Smooth muscle cell (in vitro differentiated cells): ENCODE measurements around the gene SLC25A30. TPM values are rescaled to one million over a fixed set of nuclear protein-coding genes. Genes with fewer than 3 reads are reported as not detected.

ENCODE experiments used
- DNase-seq: peaks from one replicate; lab custom pipeline; 2025; ENCODE audit not compliant: unreplicated experiment; lab: John Stamatoyannopoulos, UW
- H2AFZ ChIP-seq: fragments of 200-600 bp; sonication (generic); 2 replicates; pipeline ENCODE4 v1.6.0; 2016; ENCODE audit warnings: antibody characterized with exemption, low read depth, mild to moderate bottlenecking
- H3F3A ChIP-seq: fragments of 200-600 bp; sonication (generic); 2 replicates; pipeline ENCODE4 v1.6.0; 2017; ENCODE audit warnings: antibody characterized with exemption, low read depth
- H3K27ac ChIP-seq: fragments of 200-600 bp; sonication (generic); 2 replicates; pipeline ENCODE4 v1.5.1; 2016; ENCODE audit warnings: low read depth, mild to moderate bottlenecking
- H3K27me3 ChIP-seq: fragments of 200-600 bp; sonication (generic); 2 replicates; pipeline ENCODE4 v1.6.1; 2016; ENCODE audit warnings: low read depth, mild to moderate bottlenecking
- H3K36me3 ChIP-seq: fragments of 200-600 bp; sonication (generic); 2 replicates; pipeline ENCODE4 v1.5.1; 2016; ENCODE audit warnings: low read depth
- H3K4me1 ChIP-seq: fragments of 200-600 bp; sonication (generic); 2 replicates; pipeline ENCODE4 v1.5.1; 2016; ENCODE audit warnings: low read depth
- H3K4me2 ChIP-seq: fragments of 200-600 bp; sonication (generic); 2 replicates; pipeline ENCODE4 v1.6.0; 2016; ENCODE audit warnings: mild to moderate bottlenecking
- H3K4me3 ChIP-seq: fragments of 200-600 bp; sonication (generic); 2 replicates; pipeline ENCODE4 v1.5.1; 2016; ENCODE audit warnings: mild to moderate bottlenecking
- H3K79me2 ChIP-seq: fragments of 200-600 bp; sonication (generic); 2 replicates; pipeline ENCODE4 v1.6.0; 2016; ENCODE audit warnings: low read depth, mild to moderate bottlenecking
- H3K9ac ChIP-seq: fragments of 200-600 bp; sonication (generic); 2 replicates; pipeline ENCODE4 v1.6.0; 2016; ENCODE audit warnings: low read depth
- H3K9me3 ChIP-seq: fragments of 200-600 bp; sonication (generic); replicated peaks from 2 replicates; pipeline ENCODE4 v1.5.1; 2016; ENCODE audit warnings: low read depth
- H4K20me1 ChIP-seq: fragments of 200-600 bp; sonication (generic); 2 replicates; pipeline ENCODE4 v1.6.0; 2016; ENCODE audit warnings: low read depth
- WGBS: methylation state at CpG from one replicate; pipeline ENCODE4 v1.1.7; 2016; ENCODE audit warnings: low lambda C conversion rate; 5-methylcytosine and 5-hydroxymethylcytosine counted together
- polyA plus RNA-seq: library from polyadenylated mRNA; unstranded; fragments of >200 nt; fragmentation: Nextera tagmentation; extraction: Ambion mirVana; gene quantifications from 2 replicates; pipeline ENCODE4 v1.2.1, GENCODE V29; 2016
- total RNA-seq: library from RNA; depleted of rRNA; stranded (reverse); fragments of >200 nt; gene quantifications from 2 replicates; pipeline ENCODE4 v1.2.3, GENCODE V29; 2014
- TF ChIP-seq, protein P1 (sequence below): fragments of 200-600 bp; sonication (generic); IDR thresholded peaks from 2 replicates; pipeline ENCODE4 v1.5.1; 2017; ENCODE audit warnings: borderline replicate concordance, mild to moderate bottlenecking, antibody characterized with exemption; ENCODE audit not compliant: insufficient read depth, poor library complexity, severe bottlenecking

SLC25A30 gene
- total and polyA plus RNA-seq, 2 experiments from 2014 or later = 1.3 to 6.8 TPM

DNA sequence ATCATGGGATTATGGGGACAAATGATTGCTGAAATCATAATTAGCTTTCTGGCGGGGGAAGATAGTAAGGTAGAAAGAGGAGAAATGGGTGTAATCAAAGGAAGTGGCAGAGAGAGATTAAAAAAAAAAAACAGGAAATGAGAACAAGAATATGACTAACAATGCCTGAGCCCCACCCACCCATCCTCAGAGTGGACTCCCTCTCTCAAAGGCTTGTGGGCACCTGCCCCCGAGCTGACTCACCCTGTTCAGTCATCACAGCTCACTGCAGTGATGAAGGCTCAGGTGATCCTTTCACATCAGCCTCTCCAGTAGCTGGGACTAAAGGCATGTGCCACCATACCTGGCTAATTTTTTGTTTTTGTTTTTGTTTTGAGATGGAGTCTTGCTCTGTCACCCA lies 50.8 kb downstream of the SLC25A30 start:
- no peak overlapping the region for H3K4me2 ChIP-seq
- peak overlapping the region; percentile 74 for H3K9ac ChIP-seq
- no peaks in the 10 kb centered on the region for H3K27me3 ChIP-seq
- TF ChIP-seq, protein P1, sequence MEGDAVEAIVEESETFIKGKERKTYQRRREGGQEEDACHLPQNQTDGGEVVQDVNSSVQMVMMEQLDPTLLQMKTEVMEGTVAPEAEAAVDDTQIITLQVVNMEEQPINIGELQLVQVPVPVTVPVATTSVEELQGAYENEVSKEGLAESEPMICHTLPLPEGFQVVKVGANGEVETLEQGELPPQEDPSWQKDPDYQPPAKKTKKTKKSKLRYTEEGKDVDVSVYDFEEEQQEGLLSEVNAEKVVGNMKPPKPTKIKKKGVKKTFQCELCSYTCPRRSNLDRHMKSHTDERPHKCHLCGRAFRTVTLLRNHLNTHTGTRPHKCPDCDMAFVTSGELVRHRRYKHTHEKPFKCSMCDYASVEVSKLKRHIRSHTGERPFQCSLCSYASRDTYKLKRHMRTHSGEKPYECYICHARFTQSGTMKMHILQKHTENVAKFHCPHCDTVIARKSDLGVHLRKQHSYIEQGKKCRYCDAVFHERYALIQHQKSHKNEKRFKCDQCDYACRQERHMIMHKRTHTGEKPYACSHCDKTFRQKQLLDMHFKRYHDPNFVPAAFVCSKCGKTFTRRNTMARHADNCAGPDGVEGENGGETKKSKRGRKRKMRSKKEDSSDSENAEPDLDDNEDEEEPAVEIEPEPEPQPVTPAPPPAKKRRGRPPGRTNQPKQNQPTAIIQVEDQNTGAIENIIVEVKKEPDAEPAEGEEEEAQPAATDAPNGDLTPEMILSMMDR = no peak
- no peak overlapping the region for H3K4me3 ChIP-seq
- peaks cover 12% of the 10 kb centered on the region for H4K20me1 ChIP-seq
- no peaks in the 10 kb centered on the region for H3K9me3 ChIP-seq
- peaks cover 5% of the 10 kb centered on the region for H3F3A ChIP-seq
- H3K79me2 ChIP-seq = no peaks in the 10 kb centered on the region
- no peaks in the 10 kb centered on the region for H3K4me1 ChIP-seq
- peak overlapping the region; percentile 90 for H3K27ac ChIP-seq
- H3K36me3 ChIP-seq = no peaks in the 10 kb centered on the region
- no peak overlapping the region for H2AFZ ChIP-seq
- DNase-seq = no peak
- WGBS = 78% methylated on average over 2 of the region's 2 CpGs

DNA sequence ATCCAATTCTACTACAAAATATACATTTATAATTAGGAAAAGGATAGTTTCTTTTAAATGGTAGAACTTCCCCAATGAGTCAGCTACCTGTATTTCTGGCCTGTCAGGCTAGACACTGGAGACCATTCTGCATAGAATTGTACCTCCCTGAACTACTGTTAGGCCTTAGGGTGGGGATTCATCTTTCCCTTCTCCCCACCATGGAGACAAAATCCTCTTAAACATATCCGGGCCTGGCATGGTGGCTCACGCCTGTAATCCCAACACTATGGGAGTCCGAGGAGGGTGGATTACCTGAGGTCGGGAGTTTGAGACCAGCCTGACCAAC lies 52.7 kb downstream of the SLC25A30 start:
- Histone ChIP-seq H2AFZ (no peak overlapping the region), H3K9me3 (no peaks in the 10 kb centered on the region), H3K4me3 (no peak overlapping the region), H3K36me3 (no peaks in the 10 kb centered on the region), H3K4me2 (no peak overlapping the region), H3K79me2 (no peaks in the 10 kb centered on the region), H3K27me3 (no peaks in the 10 kb centered on the region), H3K27ac (peak overlapping the region; percentile 94), H3F3A (peaks cover 5% of the 10 kb centered on the region), H4K20me1 (no peaks in the 10 kb centered on the region), H3K4me1 (no peaks in the 10 kb centered on the region), H3K9ac (peak overlapping the region; percentile 36)
- DNase-seq = no peak
- 94% methylated on average over 4 of the region's 4 CpGs for WGBS
- TF ChIP-seq, protein P1 = no peak

DNA sequence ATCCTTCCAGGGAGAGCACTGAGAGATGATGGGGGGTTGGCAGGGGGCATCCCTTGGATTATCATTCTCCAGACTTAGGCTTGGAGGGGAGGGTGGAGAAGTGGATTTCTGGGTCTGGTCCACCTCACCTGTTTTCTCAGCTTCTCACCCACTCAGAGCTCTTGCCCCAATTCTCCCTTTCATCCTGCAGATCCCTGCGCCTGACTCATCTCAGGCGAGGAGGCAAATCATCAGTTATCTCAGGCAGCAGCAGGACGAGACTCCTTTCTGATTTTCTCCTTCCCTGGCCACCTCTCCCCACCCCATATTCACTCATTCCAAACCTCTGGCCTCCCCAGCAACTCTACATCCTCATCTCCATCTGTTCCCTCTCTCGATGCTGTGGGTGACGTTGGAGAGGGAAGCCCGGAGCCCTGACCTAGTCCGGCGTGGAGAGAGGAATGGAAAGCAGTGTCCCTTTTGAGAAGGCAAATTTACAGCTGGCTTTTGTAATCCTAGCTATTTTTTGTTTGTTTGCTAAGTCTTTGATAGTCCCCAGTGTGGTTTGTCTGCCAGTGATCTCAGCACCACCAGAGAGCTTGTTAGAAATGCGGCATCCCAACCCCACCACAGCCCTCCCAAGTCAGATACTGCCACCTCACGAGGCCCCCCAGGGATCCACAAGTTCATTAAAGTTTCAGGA lies 53.2 kb downstream of the SLC25A30 start:
- Histone ChIP-seq H2AFZ (no peak overlapping the region), H3K4me2 (peak overlapping the region; percentile 69), H3K27ac (peak overlapping the region; percentile 94), H3F3A (peaks cover 5% of the 10 kb centered on the region), H3K9ac (peak overlapping the region; percentile 36), H3K4me3 (no peak overlapping the region), H4K20me1 (no peaks in the 10 kb centered on the region), H3K36me3 (no peaks in the 10 kb centered on the region), H3K9me3 (no peaks in the 10 kb centered on the region), H3K79me2 (no peaks in the 10 kb centered on the region), H3K27me3 (no peaks in the 10 kb centered on the region), H3K4me1 (no peaks in the 10 kb centered on the region)
- 64% methylated on average over 10 of the region's 10 CpGs for WGBS
- DNase-seq = no peak
- TF ChIP-seq, protein P1 = no peak

DNA sequence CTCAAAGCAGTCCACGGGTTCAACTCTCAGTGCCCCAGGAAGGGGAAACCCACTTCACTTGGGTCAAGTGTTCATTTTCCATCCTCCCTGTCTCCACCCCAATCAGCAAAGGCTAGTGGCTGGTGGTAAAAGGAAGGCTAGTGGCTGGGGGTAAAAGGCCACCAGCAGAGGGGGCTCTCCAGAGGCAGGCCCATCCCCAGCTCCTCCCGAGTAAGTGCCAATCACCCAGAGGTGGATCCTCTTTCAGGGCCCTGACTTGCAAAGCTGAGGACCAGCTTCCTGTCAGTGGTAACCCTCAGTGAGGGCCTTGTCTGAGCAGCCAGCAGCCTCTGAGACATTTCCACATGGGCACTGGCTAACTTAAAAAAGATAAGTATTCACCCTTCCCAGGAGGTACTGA lies 55.2 kb downstream of the SLC25A30 start:
- WGBS = 90% methylated on average over 2 of the region's 2 CpGs
- H3F3A ChIP-seq = peaks cover 4% of the 10 kb centered on the region
- peaks cover 3% of the 10 kb centered on the region for H3K36me3 ChIP-seq
- no peaks in the 10 kb centered on the region for H3K27me3 ChIP-seq
- H4K20me1 ChIP-seq = no peaks in the 10 kb centered on the region
- no peaks in the 10 kb centered on the region for H3K4me1 ChIP-seq
- H2AFZ ChIP-seq = no peak overlapping the region
- DNase-seq = no peak
- H3K79me2 ChIP-seq = no peaks in the 10 kb centered on the region
- TF ChIP-seq, protein P1 = peak; percentile 12
- no peak overlapping the region for H3K4me2 ChIP-seq
- H3K9ac ChIP-seq = no peak overlapping the region
- no peak overlapping the region for H3K27ac ChIP-seq
- H3K4me3 ChIP-seq = no peak overlapping the region
- H3K9me3 ChIP-seq = no peaks in the 10 kb centered on the region
